Activated CD4-positive, alpha-beta T cell treated with anti-CD3 and anti-CD28 coated beads, Interleukin-2, amount 10 ng/mL, durations not matched to agents 7 days and 5 days (primary cell): Measurements from ENCODE around the gene TNFRSF18. TPM values are rescaled to one million over a fixed set of nuclear protein-coding genes. Genes with fewer than 3 reads are reported as not detected.

ENCODE experiments used
- CTCF ChIA-PET: fragments of 350-600 bp; sonication (Branson Sonifier 250); formaldehyde crosslinking; loops from one replicate; lab custom pipeline; 2021; ENCODE audit warnings: antibody characterized with exemption; lab: Charles Lee
- POLR2A ChIA-PET: fragments of 350-600 bp; sonication (Branson Sonifier 250); formaldehyde crosslinking; loops from one replicate; lab custom pipeline; 2021; ENCODE audit warnings: antibody characterized with exemption; lab: Charles Lee
- DNase-seq: peaks from one replicate; pipeline ENCODE4 v3.0.0-alpha.2; 2020
- H3K27ac Mint-ChIP-seq: one replicate; pipeline ENCODE4 v1.8.0; 2021; ENCODE audit warnings: mild to moderate bottlenecking, moderate library complexity, mixed read lengths
- H3K27me3 Mint-ChIP-seq: one replicate; pipeline ENCODE4 v1.8.0; 2021; ENCODE audit warnings: mixed read lengths
- H3K36me3 Mint-ChIP-seq: one replicate; pipeline ENCODE4 v1.8.0; 2021; ENCODE audit warnings: low read depth, mixed read lengths
- H3K4me1 Mint-ChIP-seq: one replicate; pipeline ENCODE4 v1.8.0; 2021; ENCODE audit warnings: mixed read lengths
- H3K4me3 Mint-ChIP-seq: one replicate; pipeline ENCODE4 v1.8.0; 2021; ENCODE audit warnings: mild to moderate bottlenecking, moderate library complexity, mixed read lengths
- H3K9me3 Mint-ChIP-seq: one replicate; pipeline ENCODE4 v1.8.0; 2021; ENCODE audit warnings: mixed read lengths
- total RNA-seq, 2 experiments: library from RNA; stranded (reverse); gene quantifications; one replicate each; pipeline ENCODE4 v1.2.3, GENCODE V29; 2021

TNFRSF18 gene
- total RNA-seq, 2 experiments from 2014 or later, result 26.0 to 33.9 TPM

GRCh38 chr1:1230656-1231399 lies 24.4 kb upstream of the TNFRSF18 start:
- POLR2A ChIA-PET, result interaction anchor here (0.6 kb wide), 1 partner anchor 101 kb away, joined by 3 read pairs; no protein-coding TSS in a partner anchor
- peaks cover 31% of the 10 kb centered on the region for H3K4me1 Mint-ChIP-seq
- no peaks in the 10 kb centered on the region for H3K9me3 Mint-ChIP-seq
- CTCF ChIA-PET, result interaction anchor here (0.8 to 1.7 kb wide), 3 partner anchors 13 to 108 kb away, joined by 3 to 8 read pairs (median 3); partner anchors contain the start of gene TNFRSF4
- peak overlapping the region; percentile 92 for H3K27ac Mint-ChIP-seq
- H3K27me3 Mint-ChIP-seq, result no peaks in the 10 kb centered on the region
- DNase-seq, result peak; percentile 26
- peaks cover 21% of the 10 kb centered on the region for H3K36me3 Mint-ChIP-seq
- peak overlapping the region; percentile 95 for H3K4me3 Mint-ChIP-seq

DNA sequence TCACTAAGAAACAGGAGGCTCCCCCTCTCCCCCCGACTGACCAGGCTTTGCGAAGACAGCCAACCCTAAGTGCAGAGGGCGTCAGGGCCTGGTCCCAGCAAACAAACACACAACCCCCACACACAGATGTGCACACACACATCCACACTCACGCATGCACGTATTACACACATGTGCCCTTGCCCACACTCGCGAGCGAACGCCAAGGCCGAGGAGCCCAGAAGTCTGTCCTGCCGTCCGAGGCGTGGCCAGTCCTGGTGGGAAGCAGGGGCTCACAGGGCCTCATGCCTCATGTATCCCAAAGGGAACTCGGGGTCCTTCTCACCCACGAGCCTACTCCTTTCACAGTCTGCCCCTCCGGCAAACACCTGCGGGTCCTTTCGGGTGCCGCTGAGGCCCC lies 23.4 kb upstream of the TNFRSF18 start:
- CTCF ChIA-PET, result interaction anchor here (1.0 to 2.2 kb wide), 2 partner anchors 15 to 107 kb away, joined by 3 to 6 read pairs; partner anchors contain the start of gene TNFRSF4

GRCh38 chr1:1228596-1229321 lies 22.4 kb upstream of the TNFRSF18 start:
- CTCF ChIA-PET, result interaction anchor here (1.1 to 2.2 kb wide), 2 partner anchors 10 to 106 kb away, joined by 3 to 6 read pairs; no protein-coding TSS in a partner anchor
- Mint-ChIP-seq H3K27ac (no peak overlapping the region), H3K4me1 (peaks cover 21% of the 10 kb centered on the region), H3K4me3 (no peak overlapping the region), H3K27me3 (no peaks in the 10 kb centered on the region), H3K9me3 (no peaks in the 10 kb centered on the region), H3K36me3 (peaks cover 35% of the 10 kb centered on the region)
- DNase-seq, result no peak
- POLR2A ChIA-PET, result no interaction called here

More for the DNA sequence above, 23.4 kb upstream of the TNFRSF18 start:
- no peak for DNase-seq
- Mint-ChIP-seq H3K4me1 (peaks cover 31% of the 10 kb centered on the region), H3K27me3 (no peaks in the 10 kb centered on the region), H3K9me3 (no peaks in the 10 kb centered on the region), H3K27ac (no peak overlapping the region), H3K4me3 (peak overlapping the region; percentile 95), H3K36me3 (peaks cover 31% of the 10 kb centered on the region)
- POLR2A ChIA-PET, result no interaction called here

DNA sequence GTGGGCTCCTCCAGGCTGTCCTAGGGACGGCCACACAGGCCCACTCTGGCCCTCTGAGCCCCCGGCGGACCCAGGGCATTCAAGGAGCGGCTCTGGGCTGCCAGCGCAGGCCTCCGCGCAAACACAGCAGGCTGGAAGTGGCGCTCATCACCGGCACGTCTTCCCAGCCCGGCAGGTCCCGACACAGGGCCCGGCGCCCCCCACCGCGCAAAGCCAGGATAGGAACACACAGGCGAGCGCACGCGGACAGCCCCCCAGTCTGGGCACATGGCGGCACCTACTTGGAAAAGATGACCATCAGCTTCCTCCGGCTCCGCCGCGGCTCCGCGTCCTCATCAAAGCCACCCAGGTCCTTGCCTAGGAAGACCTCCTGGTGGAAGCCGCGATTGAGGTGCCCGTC lies 21.8 kb upstream of the TNFRSF18 start:
- Mint-ChIP-seq H3K4me3 (no peak overlapping the region), H3K36me3 (peaks cover 34% of the 10 kb centered on the region)
- POLR2A ChIA-PET, result no interaction called here

GRCh38 chr1:1227386-1227785 lies 21.0 kb upstream of the TNFRSF18 start:
- H3K4me1 Mint-ChIP-seq, result peaks cover 18% of the 10 kb centered on the region
- H3K27ac Mint-ChIP-seq, result no peak overlapping the region

More for the DNA sequence above, 21.8 kb upstream of the TNFRSF18 start:
- Mint-ChIP-seq H3K4me1 (peaks cover 17% of the 10 kb centered on the region), H3K9me3 (no peaks in the 10 kb centered on the region), H3K27me3 (no peaks in the 10 kb centered on the region), H3K27ac (no peak overlapping the region)
- CTCF ChIA-PET, result interaction anchor here (1.1 to 2.2 kb wide), 2 partner anchors 10 to 106 kb away, joined by 3 to 6 read pairs; no protein-coding TSS in a partner anchor
- DNase-seq, result no peak

GRCh38 chr1:1226566-1227362 lies 20.4 kb upstream of the TNFRSF18 start:
- ChIA-PET CTCF (interaction anchor here (0.6 to 1.6 kb wide), 4 partner anchors 8 to 104 kb away, joined by 3 to 6 read pairs (median 6); no protein-coding TSS in a partner anchor), POLR2A (no interaction called here)
- Mint-ChIP-seq H3K4me3 (no peak overlapping the region), H3K27me3 (no peaks in the 10 kb centered on the region), H3K4me1 (peaks cover 18% of the 10 kb centered on the region), H3K9me3 (no peaks in the 10 kb centered on the region), H3K36me3 (peaks cover 44% of the 10 kb centered on the region), H3K27ac (peak overlapping the region; percentile 62)
- DNase-seq, result no peak

More at GRCh38 chr1:1227386-1227785, 21.0 kb upstream of the TNFRSF18 start:
- ChIA-PET CTCF (interaction anchor here (1.6 kb wide), 2 partner anchors 9 to 10 kb away, joined by 5 to 6 read pairs; no protein-coding TSS in a partner anchor), POLR2A (no interaction called here)
- Mint-ChIP-seq H3K27me3 (no peaks in the 10 kb centered on the region), H3K36me3 (peaks cover 42% of the 10 kb centered on the region), H3K4me3 (no peak overlapping the region), H3K9me3 (no peaks in the 10 kb centered on the region)
- DNase-seq, result no peak

DNA sequence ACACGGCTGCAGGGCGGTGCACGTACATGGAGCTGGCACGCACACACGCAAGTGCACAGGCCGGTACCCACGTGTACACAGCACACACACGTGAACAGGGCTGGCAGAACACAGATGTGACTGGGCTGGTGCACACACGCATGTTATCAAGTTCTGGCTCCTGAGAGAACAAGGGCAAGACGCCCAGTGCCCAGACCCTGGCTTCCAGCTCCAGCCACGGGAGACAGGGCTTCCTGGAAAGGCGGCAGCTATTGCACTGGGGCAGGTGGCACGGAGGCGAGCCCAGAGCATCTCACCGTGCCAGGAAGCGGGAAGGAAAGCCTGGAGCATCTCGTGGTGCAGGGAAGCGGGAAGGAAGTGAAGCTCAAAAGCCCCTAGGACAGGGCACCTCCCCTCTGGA lies 19.5 kb upstream of the TNFRSF18 start:
- Mint-ChIP-seq H3K4me1 (peaks cover 17% of the 10 kb centered on the region), H3K27ac (peak overlapping the region; percentile 28), H3K9me3 (no peaks in the 10 kb centered on the region), H3K27me3 (no peaks in the 10 kb centered on the region), H3K36me3 (peaks cover 45% of the 10 kb centered on the region), H3K4me3 (no peak overlapping the region)
- POLR2A ChIA-PET, result no interaction called here
- CTCF ChIA-PET, result interaction anchor here (0.6 to 1.6 kb wide), 4 partner anchors 9 to 146 kb away, joined by 3 to 6 read pairs (median 4); no protein-coding TSS in a partner anchor
- DNase-seq, result no peak

GRCh38 chr1:1225238-1225845 lies 18.9 kb upstream of the TNFRSF18 start:
- H3K9me3 Mint-ChIP-seq, result no peaks in the 10 kb centered on the region
- peaks cover 13% of the 10 kb centered on the region for H3K4me1 Mint-ChIP-seq
- no peak for DNase-seq
- no peaks in the 10 kb centered on the region for H3K27me3 Mint-ChIP-seq
- ChIA-PET POLR2A (no interaction called here), CTCF (interaction anchor here (0.9 to 1.4 kb wide), 2 partner anchors 146 to 206 kb away, joined by 3 to 4 read pairs; no protein-coding TSS in a partner anchor)
- no peak overlapping the region for H3K27ac Mint-ChIP-seq
- no peak overlapping the region for H3K4me3 Mint-ChIP-seq
- peaks cover 47% of the 10 kb centered on the region for H3K36me3 Mint-ChIP-seq

GRCh38 chr1:1223891-1224290 lies 17.5 kb upstream of the TNFRSF18 start:
- CTCF ChIA-PET, result interaction anchor here (0.6 to 1.4 kb wide), 2 partner anchors 204 to 1035 kb away, joined by 3 read pairs; no protein-coding TSS in a partner anchor
- no peaks in the 10 kb centered on the region for H3K27me3 Mint-ChIP-seq
- POLR2A ChIA-PET, result no interaction called here
- peaks cover 45% of the 10 kb centered on the region for H3K36me3 Mint-ChIP-seq
- H3K4me3 Mint-ChIP-seq, result no peak overlapping the region
- no peak overlapping the region for H3K27ac Mint-ChIP-seq
- H3K4me1 Mint-ChIP-seq, result peaks cover 9% of the 10 kb centered on the region
- no peaks in the 10 kb centered on the region for H3K9me3 Mint-ChIP-seq
- no peak for DNase-seq

DNA sequence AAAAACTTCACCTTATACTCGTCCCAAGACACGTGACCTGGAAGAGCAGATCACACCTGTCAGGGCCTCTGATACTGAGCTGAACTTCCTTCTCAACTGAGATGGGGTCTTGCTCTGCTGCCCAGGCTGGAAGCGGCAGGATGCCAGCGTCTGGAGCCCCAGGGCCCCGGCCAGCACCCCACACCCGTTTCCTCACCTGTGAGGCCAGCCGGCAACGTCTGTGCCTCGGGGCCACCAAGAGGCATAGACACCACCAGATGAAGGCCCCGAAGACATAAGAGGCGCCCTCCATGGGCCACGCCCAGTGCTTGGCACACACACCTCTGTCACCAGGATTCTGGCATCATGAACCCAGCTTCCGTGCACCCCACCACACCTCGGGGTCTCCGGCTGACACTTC lies 16.9 kb upstream of the TNFRSF18 start:
- POLR2A ChIA-PET, result no interaction called here
- Mint-ChIP-seq H3K4me3 (no peak overlapping the region), H3K27ac (no peak overlapping the region), H3K4me1 (peaks cover 10% of the 10 kb centered on the region), H3K27me3 (no peaks in the 10 kb centered on the region), H3K36me3 (peaks cover 45% of the 10 kb centered on the region), H3K9me3 (no peaks in the 10 kb centered on the region)
- no peak for DNase-seq
- CTCF ChIA-PET, result interaction anchor here (0.6 kb wide), 1 partner anchor 1035 kb away, joined by 3 read pairs; no protein-coding TSS in a partner anchor

GRCh38 chr1:1222575-1223225 lies 16.3 kb upstream of the TNFRSF18 start:
- peaks cover 50% of the 10 kb centered on the region for H3K36me3 Mint-ChIP-seq
- no peak overlapping the region for H3K4me3 Mint-ChIP-seq
- CTCF ChIA-PET, result no interaction called here

More at GRCh38 chr1:1222575-1223225, 16.3 kb upstream of the TNFRSF18 start:
- H3K4me1 Mint-ChIP-seq, result peaks cover 16% of the 10 kb centered on the region
- H3K27ac Mint-ChIP-seq, result no peak overlapping the region
- DNase-seq, result no peak
- H3K27me3 Mint-ChIP-seq, result no peaks in the 10 kb centered on the region
- POLR2A ChIA-PET, result no interaction called here
- no peaks in the 10 kb centered on the region for H3K9me3 Mint-ChIP-seq
